NCI-H1092 (cell line): Measurements from ENCODE around the gene ABCB8.

Source experiments
- DNase-seq: peaks from one replicate; lab custom pipeline; 2025; lab: John Stamatoyannopoulos, UW

Gene ABCB8

DNA sequence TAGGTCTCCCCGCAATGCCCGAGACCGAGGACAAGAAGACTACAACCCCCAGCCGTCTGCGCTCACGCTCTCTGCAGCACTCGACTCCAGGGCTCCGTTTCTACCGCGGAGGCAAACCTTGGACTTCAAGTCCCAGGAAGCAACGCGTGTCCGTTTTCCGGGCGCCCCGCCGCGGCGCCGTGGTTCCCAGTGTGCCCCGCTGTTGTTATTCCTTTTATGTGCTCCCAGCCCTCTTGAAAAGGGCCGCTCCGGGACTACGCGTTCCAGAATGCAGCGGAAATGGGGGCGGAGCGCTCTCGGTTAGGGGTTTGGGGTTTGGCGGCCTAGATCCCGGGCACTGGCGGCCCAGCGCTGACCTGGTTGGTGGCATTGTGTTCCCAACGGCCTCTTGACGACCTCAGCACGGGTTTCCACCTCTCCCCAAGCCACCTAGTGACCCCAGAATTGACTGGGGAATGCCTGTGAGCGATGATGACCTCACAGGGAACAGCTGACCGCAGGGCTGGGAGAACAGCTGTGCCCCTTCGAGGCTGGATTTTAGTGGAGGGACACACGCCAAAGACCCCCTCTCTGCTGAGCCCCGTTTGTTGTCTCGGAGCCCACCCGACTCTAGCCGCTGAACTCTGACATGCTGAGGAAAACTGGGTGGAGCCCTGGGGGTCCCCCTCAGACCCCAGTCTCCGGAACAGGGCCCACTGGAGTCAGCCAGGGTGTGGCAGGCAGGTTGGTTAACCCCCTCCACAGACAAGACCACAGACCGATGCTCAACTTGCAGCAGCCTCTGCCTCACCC lies 29.9 kb downstream of the ABCB8 start:
- peak; percentile 100 for DNase-seq

GRCh38 chr7:151058781-151059366 lies 30.6 kb downstream of the ABCB8 start:
- DNase-seq = no peak

DNA sequence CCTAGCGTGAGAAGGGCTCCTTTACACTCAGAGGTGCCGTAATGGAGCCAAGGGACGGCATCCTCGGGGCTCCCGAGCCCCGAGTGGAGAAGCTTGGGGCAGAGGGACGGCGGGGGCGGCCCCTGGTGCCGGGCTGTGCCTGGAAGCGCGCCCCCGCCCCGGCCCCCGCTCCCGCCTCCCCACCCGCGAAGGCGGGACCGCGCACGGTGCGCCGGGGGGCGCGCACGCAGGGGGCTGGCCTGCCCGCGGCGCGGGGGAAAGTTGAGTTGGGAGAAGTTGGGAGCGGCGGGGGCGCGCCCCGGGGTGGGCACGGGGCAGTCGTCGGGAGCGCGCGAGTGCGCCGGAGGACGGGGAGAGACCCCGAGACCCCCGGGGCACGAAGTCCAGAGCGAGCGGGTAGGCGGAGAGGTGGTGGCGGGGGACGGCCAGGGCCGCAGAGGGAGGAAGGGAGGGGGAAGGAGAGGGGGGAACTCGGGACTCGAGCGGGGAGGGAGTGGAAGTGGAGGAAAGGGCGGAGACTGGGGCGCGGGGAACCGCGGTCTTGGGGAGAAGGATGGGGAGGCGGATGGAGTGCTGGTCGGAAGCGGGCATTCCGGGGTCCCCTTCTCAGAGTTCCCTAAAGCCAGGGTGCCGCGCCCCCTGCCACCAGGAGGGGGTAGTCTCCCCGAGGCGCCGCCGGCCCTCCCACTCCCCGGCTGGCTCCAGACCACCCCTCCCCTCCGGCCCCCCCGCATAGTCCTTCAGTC lies 31.3 kb downstream of the ABCB8 start, which contains the start of gene SLC4A2:
SLC4A2 (plus strand) TSS at position 223 of the 746 bp plus-strand sequence. CDS start 2,399 bp downstream, outside the sequence.
- DNase-seq = peak; percentile 61

DNA sequence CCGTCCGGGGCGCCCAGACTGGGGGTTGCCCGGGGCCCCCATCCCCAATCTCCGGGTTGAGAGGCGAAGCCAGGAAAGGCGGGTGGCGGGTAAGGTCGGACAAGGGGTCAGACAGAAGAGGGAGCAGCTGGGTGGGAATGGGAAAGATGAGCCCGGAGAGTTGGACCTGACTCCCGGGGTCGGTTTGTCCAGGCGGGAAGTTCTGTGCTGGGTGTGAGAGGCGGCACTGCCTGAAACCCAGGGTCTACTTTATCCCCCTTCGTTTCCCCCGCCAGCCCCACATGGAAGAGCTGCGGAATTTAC lies 31.8 kb downstream of the ABCB8 start:
- no peak for DNase-seq

GRCh38 chr7:151060416-151061212 lies 32.4 kb downstream of the ABCB8 start:
- DNase-seq = no peak

DNA sequence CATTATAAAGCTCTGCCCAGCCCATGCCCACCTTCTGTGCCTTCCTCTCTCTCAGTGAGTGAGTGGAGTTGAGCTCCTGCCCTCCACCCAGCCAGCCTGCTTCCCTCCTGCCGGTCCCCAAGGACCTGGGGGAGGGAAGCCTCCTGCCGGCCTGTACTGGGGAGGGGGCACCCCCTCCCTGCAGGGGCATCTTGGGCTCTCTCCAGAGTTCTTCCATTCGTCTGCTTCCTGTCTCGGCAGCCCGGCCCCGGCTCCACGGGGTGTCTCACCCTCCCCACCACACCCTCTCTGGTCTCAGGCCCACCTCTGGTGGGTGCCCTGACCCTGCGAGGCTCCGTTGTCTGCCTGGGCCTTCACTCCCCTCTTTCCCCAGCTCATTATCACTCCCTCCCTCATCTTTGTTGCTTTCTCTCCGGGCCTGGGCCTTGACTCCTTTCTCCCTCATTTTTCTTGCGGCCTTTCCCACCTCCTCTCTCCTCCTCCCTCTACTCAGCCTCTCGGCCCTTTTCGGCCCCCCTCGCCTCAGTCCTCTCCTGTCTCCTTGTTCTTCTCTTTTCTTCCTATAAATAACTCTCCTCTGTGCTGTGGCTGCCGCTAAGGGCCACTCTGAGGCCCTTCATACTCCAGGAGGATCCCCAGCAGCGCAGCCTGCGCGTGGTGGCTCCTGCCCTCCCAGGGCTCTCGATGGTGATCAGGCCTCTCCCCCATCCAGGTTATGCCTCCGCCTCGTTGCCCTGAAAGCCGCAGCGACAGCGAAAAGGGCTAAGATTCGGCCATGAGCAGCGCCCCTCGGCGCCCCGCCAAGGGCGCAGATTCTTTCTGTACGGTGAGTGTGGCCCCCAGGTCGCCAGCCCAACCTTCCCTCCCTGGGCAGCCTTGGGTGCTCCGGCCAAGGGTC lies 33.2 kb downstream of the ABCB8 start:
- no peak for DNase-seq

GRCh38 chr7:151062111-151062398 lies 33.8 kb downstream of the ABCB8 start:
- DNase-seq = no peak

GRCh38 chr7:151062399-151063211 lies 34.4 kb downstream of the ABCB8 start:
- DNase-seq = no peak

DNA sequence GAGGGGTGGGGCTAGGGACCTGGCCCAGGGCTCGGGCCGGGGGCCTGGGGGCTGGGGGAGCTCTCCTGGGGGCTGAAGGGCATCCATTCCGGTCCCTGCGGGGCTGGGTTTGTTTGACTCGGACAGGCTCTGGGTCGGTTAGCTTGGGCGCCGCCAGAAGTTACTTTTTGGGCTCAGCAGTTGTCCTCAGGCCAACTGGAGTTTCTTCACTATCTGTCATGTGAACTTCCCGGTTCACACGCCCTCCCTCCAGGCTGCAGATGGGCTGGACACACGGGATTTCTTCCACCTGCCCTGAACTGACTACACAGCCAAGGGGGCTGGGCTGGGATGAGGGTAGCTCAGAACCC lies 34.9 kb downstream of the ABCB8 start:
- no peak for DNase-seq

- no peak for DNase-seq
Observed at GRCh38 chr7:151064454-151064853, 36.2 kb downstream of the ABCB8 start.

GRCh38 chr7:151064993-151065392 lies 36.7 kb downstream of the ABCB8 start:
- no peak for DNase-seq

DNA sequence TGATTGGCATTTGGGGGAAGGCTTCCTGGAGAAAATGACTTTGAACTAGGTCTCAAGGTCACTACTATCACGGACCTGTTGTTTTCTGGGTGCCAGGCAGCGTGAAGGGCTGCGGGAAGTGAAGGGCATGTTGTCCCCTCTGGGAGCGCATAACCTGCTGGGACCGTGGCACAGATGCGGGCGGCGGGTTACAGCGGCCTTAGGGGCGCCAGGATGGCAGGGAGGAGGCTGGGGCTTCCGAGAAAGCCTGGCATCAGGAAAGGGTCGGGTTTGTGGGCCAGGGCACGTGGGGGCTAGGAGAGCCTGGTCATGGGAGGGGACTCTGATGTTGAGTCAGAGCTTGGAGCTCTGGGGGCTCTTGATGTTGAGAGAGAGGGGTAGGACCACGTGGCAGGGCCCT lies 37.3 kb downstream of the ABCB8 start:
- DNase-seq = no peak

- no peak for DNase-seq
Observed at GRCh38 chr7:151066273-151066974, 38.2 kb downstream of the ABCB8 start.

- DNase-seq = no peak
Observed at GRCh38 chr7:151068069-151068773, 40.0 kb downstream of the ABCB8 start.

DNA sequence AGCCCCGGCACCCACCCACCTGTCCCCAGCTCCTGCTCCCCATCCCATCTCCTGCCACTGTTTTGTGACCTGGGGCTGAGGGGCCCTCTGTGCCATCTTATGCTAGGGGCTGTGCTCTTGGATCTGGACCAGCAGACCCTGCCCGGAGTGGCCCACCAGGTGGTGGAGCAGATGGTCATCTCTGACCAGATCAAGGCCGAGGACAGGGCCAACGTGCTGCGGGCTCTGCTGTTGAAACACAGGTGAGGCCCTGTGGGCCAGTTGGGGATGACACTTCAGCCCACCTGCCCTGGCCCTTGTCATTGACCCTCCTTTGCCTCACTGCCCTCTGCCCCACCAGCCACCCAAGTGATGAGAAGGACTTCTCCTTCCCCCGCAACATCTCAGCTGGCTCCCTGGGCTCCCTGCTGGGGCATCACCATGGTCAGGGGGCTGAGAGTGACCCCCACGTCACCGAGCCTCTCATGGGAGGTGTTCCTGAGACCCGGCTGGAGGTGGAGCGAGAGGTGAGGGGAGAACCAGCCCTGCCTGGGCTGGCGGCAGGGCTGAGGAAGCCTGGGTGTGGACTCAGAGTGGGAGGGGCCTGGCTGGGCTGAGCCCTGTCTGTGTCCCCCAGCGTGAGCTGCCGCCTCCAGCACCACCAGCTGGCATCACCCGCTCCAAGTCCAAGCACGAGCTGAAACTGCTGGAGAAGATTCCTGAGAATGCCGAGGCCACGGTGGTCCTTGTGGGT lies 41.8 kb downstream of the ABCB8 start:
- DNase-seq = no peak

- DNase-seq = no peak
Observed at GRCh38 chr7:151070574-151070960, 42.3 kb downstream of the ABCB8 start.

DNA sequence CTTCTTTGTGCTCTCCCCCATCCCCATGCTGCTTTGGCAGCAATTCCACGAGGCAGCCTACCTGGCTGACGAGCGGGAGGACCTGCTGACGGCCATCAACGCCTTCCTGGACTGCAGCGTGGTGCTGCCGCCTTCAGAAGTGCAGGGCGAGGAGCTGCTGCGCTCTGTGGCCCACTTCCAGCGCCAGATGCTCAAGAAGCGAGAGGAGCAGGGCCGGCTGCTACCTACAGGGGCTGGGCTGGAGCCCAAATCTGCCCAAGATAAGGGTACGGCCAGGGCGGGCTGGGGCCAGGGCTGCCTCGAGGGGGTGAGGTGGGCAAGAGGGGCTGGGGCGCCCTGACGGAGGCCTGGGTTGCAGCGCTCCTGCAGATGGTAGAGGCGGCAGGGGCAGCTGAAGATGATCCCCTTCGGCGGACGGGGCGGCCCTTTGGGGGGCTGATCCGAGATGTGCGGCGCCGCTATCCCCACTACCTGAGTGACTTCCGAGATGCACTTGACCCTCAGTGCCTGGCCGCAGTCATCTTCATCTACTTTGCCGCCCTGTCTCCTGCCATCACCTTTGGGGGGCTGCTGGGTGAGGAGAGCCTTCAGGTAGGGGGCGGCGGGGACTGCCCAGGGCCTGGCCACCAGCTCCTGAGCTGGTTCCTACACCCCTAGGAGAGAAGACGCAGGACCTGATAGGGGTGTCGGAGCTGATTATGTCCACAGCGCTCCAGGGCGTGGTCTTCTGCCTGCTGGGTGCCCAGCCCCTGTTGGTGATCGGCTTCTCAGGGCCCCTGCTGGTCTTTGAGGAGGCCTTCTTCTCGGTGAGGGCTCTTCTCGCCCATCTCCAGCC lies 43.0 kb downstream of the ABCB8 start:
- no peak for DNase-seq

DNA sequence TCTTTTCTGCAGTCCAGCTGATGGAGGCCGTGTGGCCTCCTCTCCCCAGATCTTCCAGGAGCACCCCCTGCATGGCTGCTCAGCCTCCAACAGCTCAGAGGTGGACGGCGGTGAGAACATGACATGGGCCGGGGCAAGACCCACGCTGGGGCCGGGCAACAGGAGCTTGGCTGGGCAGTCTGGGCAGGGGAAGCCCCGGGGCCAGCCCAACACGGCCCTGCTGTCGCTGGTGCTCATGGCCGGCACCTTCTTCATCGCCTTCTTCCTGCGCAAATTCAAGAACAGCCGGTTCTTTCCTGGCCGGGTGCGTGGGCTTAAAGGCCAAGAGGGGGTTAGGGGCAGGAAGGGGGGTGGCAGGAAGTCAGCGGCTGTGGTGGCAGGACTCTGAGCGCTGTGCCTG lies 45.7 kb downstream of the ABCB8 start:
- DNase-seq = no peak
